Upper lobe of right lung (tissue), 1 donor: ENCODE data around the gene ERMP1. TPM values are rescaled to one million over a fixed set of nuclear protein-coding genes. Genes with fewer than 3 reads are reported as not detected.

Experiments used
- ATAC-seq: fragments of 200-7000 bp; cut with Tn5 transposase; one replicate; pipeline ENCODE4 v1.9.1; 2020; ENCODE audit warnings: mild to moderate bottlenecking, moderate library complexity
- DNase-seq: peaks from one replicate; pipeline ENCODE4 v3.0.0-alpha.2; 2020
- H3K27ac ChIP-seq: fragments of 200-600 bp; one replicate; pipeline ENCODE4 v1.8.0; 2022
- H3K27me3 ChIP-seq: fragments of 200-600 bp; one replicate; pipeline ENCODE4 v1.8.0; 2022; ENCODE audit warnings: mild to moderate bottlenecking
- H3K36me3 ChIP-seq: fragments of 200-600 bp; one replicate; pipeline ENCODE4 v1.8.0; 2022
- H3K4me1 ChIP-seq: fragments of 200-600 bp; one replicate; pipeline ENCODE4 v1.8.0; 2022
- H3K4me3 ChIP-seq: fragments of 200-600 bp; one replicate; pipeline ENCODE4 v1.8.0; 2022; ENCODE audit warnings: mild to moderate bottlenecking
- H3K9me3 ChIP-seq: fragments of 200-600 bp; one replicate; pipeline ENCODE4 v1.8.0; 2022
- intact Hi-C: fragments of 100-400 bp; cut with DNase I; formaldehyde crosslinking; loops from one replicate; pipeline ENCODE4 v1.11.0; 2022
- total RNA-seq: library from RNA; stranded (reverse); fragmentation: NEBNext Ultra II Directional; extraction: Animal tissue kit (Norgen Biotek cat#: 25700); gene quantifications from one replicate; pipeline ENCODE4 v1.2.1, GENCODE V29; 2021
- TF ChIP-seq, protein P1 (sequence below): fragments of 200-600 bp; IDR thresholded peaks from one replicate; pipeline ENCODE4 v1.8.0; 2022; ENCODE audit warnings: antibody characterized with exemption
- donor health status: DM: no; HTN: yes; CAD: no; lungs with severe emphysema.

Gene ERMP1
- total RNA-seq, 1 donor from 2014 or later: 34.8 TPM

DNA sequence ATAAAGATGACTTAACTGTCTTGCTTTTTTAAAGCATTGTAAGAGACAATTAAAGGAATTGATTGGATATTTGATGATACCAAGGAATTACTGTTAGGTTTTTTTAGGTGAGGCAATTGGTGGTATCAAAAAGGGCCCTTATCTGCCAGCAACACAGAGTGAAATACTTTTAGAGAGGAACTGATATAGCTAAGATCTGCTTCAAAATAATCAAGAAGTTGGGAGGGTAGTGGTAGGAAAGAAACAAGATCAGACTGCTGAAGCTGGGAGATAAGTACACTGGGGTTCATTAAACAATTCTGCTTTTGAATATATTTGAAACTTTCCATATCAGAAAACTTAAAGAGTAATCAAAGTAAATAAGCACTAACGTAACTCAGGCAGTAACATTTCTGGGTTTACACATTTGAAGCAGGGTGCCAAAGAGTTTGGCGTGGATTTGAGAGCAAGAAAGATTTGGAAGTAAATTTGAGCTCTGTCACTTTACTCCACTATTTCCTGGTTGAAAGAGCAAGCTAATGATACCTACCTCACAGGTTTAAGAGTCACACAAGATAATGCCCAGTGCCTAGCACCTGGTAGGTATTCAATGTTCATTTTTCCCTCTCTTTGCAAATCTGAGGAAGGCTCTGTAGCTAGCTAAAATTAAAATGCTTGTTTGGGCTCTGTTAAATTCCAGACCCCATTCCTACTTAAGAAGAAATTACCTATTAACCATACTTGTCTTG lies 6.9 kb downstream of the ERMP1 start:
- intact Hi-C loops: no loop called here
- Histone ChIP-seq H3K4me3 (no peak overlapping the region), H3K27ac (no peak overlapping the region), H3K4me1 (no peaks in the 10 kb centered on the region), H3K36me3 (peaks cover 36% of the 10 kb centered on the region), H3K9me3 (no peaks in the 10 kb centered on the region), H3K27me3 (no peaks in the 10 kb centered on the region)
- TF ChIP-seq, protein P1, sequence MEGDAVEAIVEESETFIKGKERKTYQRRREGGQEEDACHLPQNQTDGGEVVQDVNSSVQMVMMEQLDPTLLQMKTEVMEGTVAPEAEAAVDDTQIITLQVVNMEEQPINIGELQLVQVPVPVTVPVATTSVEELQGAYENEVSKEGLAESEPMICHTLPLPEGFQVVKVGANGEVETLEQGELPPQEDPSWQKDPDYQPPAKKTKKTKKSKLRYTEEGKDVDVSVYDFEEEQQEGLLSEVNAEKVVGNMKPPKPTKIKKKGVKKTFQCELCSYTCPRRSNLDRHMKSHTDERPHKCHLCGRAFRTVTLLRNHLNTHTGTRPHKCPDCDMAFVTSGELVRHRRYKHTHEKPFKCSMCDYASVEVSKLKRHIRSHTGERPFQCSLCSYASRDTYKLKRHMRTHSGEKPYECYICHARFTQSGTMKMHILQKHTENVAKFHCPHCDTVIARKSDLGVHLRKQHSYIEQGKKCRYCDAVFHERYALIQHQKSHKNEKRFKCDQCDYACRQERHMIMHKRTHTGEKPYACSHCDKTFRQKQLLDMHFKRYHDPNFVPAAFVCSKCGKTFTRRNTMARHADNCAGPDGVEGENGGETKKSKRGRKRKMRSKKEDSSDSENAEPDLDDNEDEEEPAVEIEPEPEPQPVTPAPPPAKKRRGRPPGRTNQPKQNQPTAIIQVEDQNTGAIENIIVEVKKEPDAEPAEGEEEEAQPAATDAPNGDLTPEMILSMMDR: no peak
- DNase-seq (no peak), ATAC-seq (no peak)

DNA sequence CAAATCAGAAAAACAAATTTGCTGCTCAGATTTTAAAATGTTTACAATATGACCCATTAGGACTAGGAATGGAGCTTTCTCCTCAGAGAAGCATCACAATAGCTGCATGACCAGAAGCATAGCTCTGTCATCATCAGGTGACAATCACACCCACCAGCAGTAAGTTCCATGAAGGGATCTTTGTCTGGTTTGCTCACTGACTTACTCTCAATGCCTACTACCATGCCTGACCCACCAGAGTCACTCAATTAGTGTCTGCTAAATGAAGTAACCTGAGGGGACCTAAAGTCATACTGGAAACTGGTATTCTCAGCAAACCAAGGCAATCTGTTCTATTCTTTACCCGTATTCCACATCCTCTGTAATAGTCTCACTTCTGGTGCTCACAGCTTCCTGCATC lies 7.7 kb downstream of the ERMP1 start:
- no peak for ATAC-seq
- TF ChIP-seq, protein P1: no peak
- Histone ChIP-seq H3K27ac (no peak overlapping the region), H3K4me3 (no peak overlapping the region), H3K4me1 (no peaks in the 10 kb centered on the region), H3K27me3 (no peaks in the 10 kb centered on the region), H3K36me3 (peaks cover 30% of the 10 kb centered on the region), H3K9me3 (no peaks in the 10 kb centered on the region)
- intact Hi-C loops: no loop called here
- no peak for DNase-seq

GRCh38 chr9:5820425-5820824 lies 12.5 kb downstream of the ERMP1 start:
- Histone ChIP-seq H3K4me3 (no peak overlapping the region), H3K27me3 (no peaks in the 10 kb centered on the region), H3K4me1 (no peaks in the 10 kb centered on the region), H3K27ac (no peak overlapping the region), H3K36me3 (peaks cover 28% of the 10 kb centered on the region), H3K9me3 (no peaks in the 10 kb centered on the region)
- TF ChIP-seq, protein P1: no peak
- intact Hi-C loops: no loop called here
- ATAC-seq: no peak
- DNase-seq: no peak

DNA sequence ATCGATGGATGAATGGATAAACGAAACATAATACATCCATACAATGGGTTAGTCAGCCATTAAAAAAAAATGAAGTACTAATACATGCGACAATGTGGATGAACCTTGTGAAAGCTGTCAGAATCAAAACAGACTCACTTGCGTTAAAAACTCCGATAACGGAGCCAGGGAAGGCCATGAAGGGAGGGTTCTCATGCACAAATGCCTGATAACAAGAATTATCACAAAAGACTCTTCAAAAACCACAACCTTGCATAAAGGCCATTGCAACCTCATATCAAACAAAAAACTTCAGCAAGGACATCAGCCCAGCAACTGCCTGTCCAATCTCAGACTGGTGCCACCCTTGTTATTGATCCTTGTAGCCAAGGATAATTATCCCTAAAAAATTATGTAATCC lies 13.7 kb downstream of the ERMP1 start:
- no peaks in the 10 kb centered on the region for H3K9me3 ChIP-seq

DNA sequence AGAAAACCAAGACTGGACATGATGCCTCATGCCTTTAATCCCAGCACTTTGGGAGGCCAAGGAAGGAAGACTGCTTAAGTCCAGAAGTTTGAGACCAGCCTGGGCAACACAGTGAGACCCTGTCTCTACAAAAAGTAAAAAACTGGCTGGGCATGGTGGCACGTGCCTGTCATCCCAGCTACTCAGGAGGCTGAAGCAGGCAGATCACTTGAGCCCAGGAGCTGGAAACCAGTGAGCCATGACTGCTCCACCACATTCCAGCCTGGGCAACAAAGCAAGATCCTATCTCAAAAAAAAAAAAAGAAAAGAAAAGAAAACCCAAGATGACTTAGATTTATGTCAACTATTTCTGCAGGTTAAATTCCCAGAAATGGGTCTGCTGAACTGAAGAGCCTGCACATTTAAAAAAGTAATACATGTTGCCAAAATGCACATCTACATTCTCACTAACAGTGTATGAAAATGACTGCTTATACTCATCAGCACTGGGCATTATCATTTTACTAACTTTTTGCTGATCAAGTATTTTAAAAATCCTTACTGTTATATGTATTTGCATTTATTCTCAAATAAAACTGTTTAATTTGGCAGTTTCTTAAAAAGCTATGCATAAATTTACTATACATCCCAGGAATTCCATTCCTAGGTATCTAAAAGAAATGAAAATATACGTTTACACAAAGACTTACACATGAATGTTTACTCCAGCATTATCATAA lies 14.3 kb downstream of the ERMP1 start:
- no peak overlapping the region for H3K27ac ChIP-seq
- H3K9me3 ChIP-seq: no peaks in the 10 kb centered on the region
- ATAC-seq: no peak
- H3K4me1 ChIP-seq: no peaks in the 10 kb centered on the region
- intact Hi-C loops: no loop called here
- TF ChIP-seq, protein P1: no peak
- no peak overlapping the region for H3K4me3 ChIP-seq
- H3K27me3 ChIP-seq: no peaks in the 10 kb centered on the region
- peaks cover 22% of the 10 kb centered on the region for H3K36me3 ChIP-seq
- DNase-seq: no peak

More for the DNA sequence above, 13.7 kb downstream of the ERMP1 start:
- Histone ChIP-seq H3K27me3 (no peaks in the 10 kb centered on the region), H3K27ac (no peak overlapping the region), H3K36me3 (peaks cover 28% of the 10 kb centered on the region), H3K4me3 (no peak overlapping the region), H3K4me1 (no peaks in the 10 kb centered on the region)
- ATAC-seq (no peak), DNase-seq (no peak)
- TF ChIP-seq, protein P1: no peak
- intact Hi-C loops: no loop called here
